MM.1S (cell line): ENCODE results near the gene ZNF106.

ENCODE experiments used
- DNase-seq: peaks from one replicate; pipeline ENCODE4 v3.0.0-alpha.2; 2015
- H2AFZ ChIP-seq: fragments of 300-600 bp; sonication (generic); 2 replicates; pipeline ENCODE4 v1.6.0; 2016; ENCODE audit warnings: antibody characterized with exemption, low read length
- H3F3A ChIP-seq: fragments of 300-600 bp; sonication (generic); 2 replicates; pipeline ENCODE4 v1.6.1; 2016; ENCODE audit warnings: mild to moderate bottlenecking, antibody characterized with exemption, low read length, moderate library complexity, mixed read lengths; ENCODE audit not compliant: insufficient read depth
- H3K27ac ChIP-seq: fragments of 300-600 bp; sonication (generic); 2 replicates; pipeline ENCODE4 v1.5.1; 2016; ENCODE audit warnings: mild to moderate bottlenecking, low read length
- H3K27me3 ChIP-seq: fragments of 300-600 bp; sonication (generic); replicated peaks from 2 replicates; pipeline ENCODE4 v1.6.0; 2016; ENCODE audit warnings: low read length; ENCODE audit not compliant: insufficient read depth
- H3K36me3 ChIP-seq: fragments of 300-600 bp; sonication (generic); replicated peaks from 2 replicates; pipeline ENCODE4 v1.6.1; 2016; ENCODE audit warnings: mild to moderate bottlenecking, low read length, mixed read lengths; ENCODE audit not compliant: insufficient read depth
- H3K4me1 ChIP-seq: fragments of 300-600 bp; sonication (generic); 2 replicates; pipeline ENCODE4 v1.6.1; 2016; ENCODE audit warnings: low read length, mixed read lengths
- H3K4me2 ChIP-seq: fragments of 300-600 bp; sonication (generic); 2 replicates; pipeline ENCODE4 v1.6.0; 2016; ENCODE audit warnings: low read depth, low read length
- H3K4me3 ChIP-seq: fragments of 300-600 bp; sonication (generic); 2 replicates; pipeline ENCODE4 v1.5.1; 2016; ENCODE audit warnings: low read length, mixed read lengths
- H3K79me2 ChIP-seq: fragments of 300-600 bp; sonication (generic); 2 replicates; pipeline ENCODE4 v1.6.1; 2016; ENCODE audit warnings: mixed run types, low read length, mixed read lengths
- H3K9ac ChIP-seq: fragments of 300-600 bp; sonication (generic); 2 replicates; pipeline ENCODE4 v1.6.1; 2016; ENCODE audit warnings: low read length, mixed read lengths
- H3K9me2 ChIP-seq: fragments of 300-600 bp; sonication (generic); replicated peaks from 2 replicates; pipeline ENCODE4 v1.6.1; 2016; ENCODE audit warnings: mild to moderate bottlenecking, low read length, mixed read lengths; ENCODE audit not compliant: insufficient read depth
- H3K9me3 ChIP-seq: fragments of 300-600 bp; sonication (generic); replicated peaks from 2 replicates; pipeline ENCODE4 v1.6.1; 2016; ENCODE audit warnings: mild to moderate bottlenecking, low read length, mixed read lengths; ENCODE audit not compliant: insufficient read depth
- H4K20me1 ChIP-seq: fragments of 300-600 bp; sonication (generic); 2 replicates; pipeline ENCODE4 v1.6.1; 2016; ENCODE audit warnings: mild to moderate bottlenecking, low read length, moderate library complexity, mixed read lengths; ENCODE audit not compliant: insufficient read depth
- EZH2 ChIP-seq: fragments of 300-600 bp; sonication (generic); optimal IDR thresholded peaks from 2 replicates; pipeline ENCODE3; 2017; ENCODE audit warnings: low read depth, mild to moderate bottlenecking, antibody characterized with exemption, low read length, mixed read lengths
- EZH2phosphoT487 ChIP-seq: fragments of 300-600 bp; sonication (generic); IDR thresholded peaks from 2 replicates; pipeline ENCODE4 v1.6.1; 2018; ENCODE audit warnings: antibody characterized with exemption, low read length
- TF ChIP-seq, protein P1 (sequence below): fragments of 300-600 bp; sonication (generic); IDR thresholded peaks from 2 replicates; pipeline ENCODE4 v1.5.1; 2016; ENCODE audit warnings: antibody characterized with exemption, low read length, mixed read lengths

ZNF106 gene

DNA sequence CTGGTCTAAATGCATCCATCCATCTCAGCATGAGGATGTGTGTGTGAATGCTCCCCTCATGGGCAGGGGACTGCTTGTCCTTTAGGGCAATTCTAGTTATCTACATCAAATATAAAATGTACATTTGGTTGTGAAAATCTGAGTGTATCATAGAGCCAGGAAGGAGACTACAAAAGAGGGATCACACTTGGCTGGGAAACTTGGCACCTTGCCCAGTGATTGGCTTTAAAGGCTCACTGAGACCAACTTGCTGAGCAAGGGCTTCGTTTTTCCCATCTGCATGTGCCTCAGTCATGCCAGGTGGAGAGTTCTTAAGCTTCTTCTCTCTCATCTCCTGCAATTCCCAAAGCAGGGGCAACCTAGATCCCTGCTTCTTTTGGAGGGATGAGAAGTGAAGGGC lies 126.4 kb downstream of the ZNF106 start:
- Histone ChIP-seq H3K79me2 (no peaks in the 10 kb centered on the region), H3K9ac (no peak overlapping the region), H3K36me3 (no peaks in the 10 kb centered on the region), H3K4me2 (no peak overlapping the region), H2AFZ (no peak overlapping the region), H3K27ac (no peak overlapping the region), H4K20me1 (no peaks in the 10 kb centered on the region), H3K4me3 (no peak overlapping the region), H3K9me2 (no peaks in the 10 kb centered on the region), H3K4me1 (no peaks in the 10 kb centered on the region), H3K27me3 (no peaks in the 10 kb centered on the region), H3F3A (no peaks in the 10 kb centered on the region), H3K9me3 (no peaks in the 10 kb centered on the region)
- TF ChIP-seq EZH2 = no peak
- TF ChIP-seq EZH2phosphoT487 = no peak
- TF ChIP-seq, protein P1, sequence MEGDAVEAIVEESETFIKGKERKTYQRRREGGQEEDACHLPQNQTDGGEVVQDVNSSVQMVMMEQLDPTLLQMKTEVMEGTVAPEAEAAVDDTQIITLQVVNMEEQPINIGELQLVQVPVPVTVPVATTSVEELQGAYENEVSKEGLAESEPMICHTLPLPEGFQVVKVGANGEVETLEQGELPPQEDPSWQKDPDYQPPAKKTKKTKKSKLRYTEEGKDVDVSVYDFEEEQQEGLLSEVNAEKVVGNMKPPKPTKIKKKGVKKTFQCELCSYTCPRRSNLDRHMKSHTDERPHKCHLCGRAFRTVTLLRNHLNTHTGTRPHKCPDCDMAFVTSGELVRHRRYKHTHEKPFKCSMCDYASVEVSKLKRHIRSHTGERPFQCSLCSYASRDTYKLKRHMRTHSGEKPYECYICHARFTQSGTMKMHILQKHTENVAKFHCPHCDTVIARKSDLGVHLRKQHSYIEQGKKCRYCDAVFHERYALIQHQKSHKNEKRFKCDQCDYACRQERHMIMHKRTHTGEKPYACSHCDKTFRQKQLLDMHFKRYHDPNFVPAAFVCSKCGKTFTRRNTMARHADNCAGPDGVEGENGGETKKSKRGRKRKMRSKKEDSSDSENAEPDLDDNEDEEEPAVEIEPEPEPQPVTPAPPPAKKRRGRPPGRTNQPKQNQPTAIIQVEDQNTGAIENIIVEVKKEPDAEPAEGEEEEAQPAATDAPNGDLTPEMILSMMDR = no peak
- no peak for DNase-seq

DNA sequence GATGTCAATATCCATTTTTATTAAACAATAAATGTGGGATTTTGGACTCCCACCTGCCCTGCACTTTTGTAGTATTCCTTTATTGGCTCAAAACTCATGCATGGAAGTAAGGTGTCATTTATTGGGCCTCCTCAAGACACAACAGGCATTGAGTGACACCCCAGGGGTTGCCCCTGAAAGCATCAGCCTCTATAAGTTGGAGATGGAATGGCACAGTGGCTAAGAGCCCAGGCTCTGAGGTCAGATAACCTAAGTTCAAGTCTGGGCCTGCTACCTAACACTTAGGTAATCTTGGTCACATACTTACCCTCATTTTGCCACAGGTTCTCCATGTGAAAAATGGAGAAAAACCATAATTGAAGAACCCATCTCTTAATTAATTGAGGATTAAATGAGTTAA lies 127.0 kb downstream of the ZNF106 start:
- TF ChIP-seq EZH2phosphoT487 = no peak
- TF ChIP-seq, protein P1 = no peak
- TF ChIP-seq EZH2 = no peak
- H3K79me2 ChIP-seq = no peaks in the 10 kb centered on the region

DNA sequence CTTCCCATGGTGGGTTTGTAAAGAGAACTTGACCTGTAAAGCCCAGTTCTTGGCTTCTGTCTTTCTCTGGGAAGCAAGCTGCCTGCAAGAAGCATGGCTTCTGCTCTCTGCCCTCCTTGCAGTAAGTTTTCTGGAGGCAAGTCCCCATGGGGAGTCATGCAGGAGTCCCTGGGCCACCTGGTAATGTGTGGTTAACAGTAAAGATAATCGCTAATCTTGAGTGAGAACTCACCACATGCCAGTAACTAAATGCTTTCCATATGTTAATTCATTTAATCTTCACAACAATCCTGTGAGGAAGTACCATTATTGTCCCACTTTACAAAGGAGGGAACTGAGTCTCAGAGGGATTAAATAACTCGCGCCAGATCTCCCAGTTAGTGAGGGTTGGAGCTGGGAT lies 127.5 kb downstream of the ZNF106 start:
- no peak for DNase-seq
- no peak overlapping the region for H3K9ac ChIP-seq
- H3K79me2 ChIP-seq = no peaks in the 10 kb centered on the region
- H3K4me3 ChIP-seq = no peak overlapping the region
- H3K9me2 ChIP-seq = no peaks in the 10 kb centered on the region
- no peaks in the 10 kb centered on the region for H3K27me3 ChIP-seq
- no peak overlapping the region for H2AFZ ChIP-seq
- H3K4me1 ChIP-seq = no peaks in the 10 kb centered on the region
- H3K4me2 ChIP-seq = no peak overlapping the region
- H3K27ac ChIP-seq = no peak overlapping the region
- H3K9me3 ChIP-seq = no peaks in the 10 kb centered on the region
- TF ChIP-seq EZH2phosphoT487 (no peak), EZH2 (no peak)
- TF ChIP-seq, protein P1 = no peak
- no peaks in the 10 kb centered on the region for H4K20me1 ChIP-seq
- no peaks in the 10 kb centered on the region for H3K36me3 ChIP-seq
- no peaks in the 10 kb centered on the region for H3F3A ChIP-seq

More for the DNA sequence above, 127.0 kb downstream of the ZNF106 start:
- Histone ChIP-seq H3K9me3 (no peaks in the 10 kb centered on the region), H3K9me2 (no peaks in the 10 kb centered on the region), H2AFZ (no peak overlapping the region), H3K4me1 (no peaks in the 10 kb centered on the region), H3K9ac (no peak overlapping the region), H4K20me1 (no peaks in the 10 kb centered on the region), H3K4me3 (no peak overlapping the region), H3K27ac (no peak overlapping the region), H3K27me3 (no peaks in the 10 kb centered on the region), H3K4me2 (no peak overlapping the region), H3F3A (no peaks in the 10 kb centered on the region), H3K36me3 (no peaks in the 10 kb centered on the region)
- DNase-seq = no peak
